K562 (cell line): Measurements from ENCODE around the gene LYSMD1. TPM values are rescaled to one million over a fixed set of nuclear protein-coding genes. Genes with fewer than 3 reads are reported as not detected.
A peak's percentile ranks its signal among the peaks of the same experiment; 100 is the strongest.

Source experiments
- ATAC-seq: fragments of 200-7000 bp; cut with Tn5 transposase; 3 replicates; pipeline ENCODE4 v1.9.1; 2020; ENCODE audit warnings: moderate library complexity
- BruUV-seq: library from RNA; stranded (reverse); fragments of 400-500 nt; replicated peaks from 2 replicates; lab custom pipeline; 2021; lab: Mats Ljungman, UMichigan
- CTCF ChIA-PET: fragments of 300-600 bp; formaldehyde crosslinking; extraction: SDS; loops from one replicate; lab custom pipeline; 2021; ENCODE audit warnings: low intra/inter-chr PET ratio; lab: Yijun Ruan, JAX
- POLR2A ChIA-PET: fragments of 300-600, 350-650 bp; sonication (Branson Sonifier 250); formaldehyde crosslinking; extraction: SDS; loops from one replicate; lab custom pipeline; 2021; ENCODE audit warnings: antibody characterized with exemption, inconsistent platforms; lab: Yijun Ruan, JAX
- DNase-seq, 4 experiments: peaks; one replicate each; pipeline versions ENCODE4 v3.0.0 to v3.0.0-alpha.2; 2011 to 2018; ENCODE audit warnings: low spot score in 3 of 4, mixed read lengths in 3 of 4; ENCODE audit errors: extremely low read depth in 1 of 4
- FAIRE-seq: peaks from 2 replicates; lab custom pipeline; 2011; peaks lifted over from hg19 to GRCh38; lab: Jason Lieb, UNC
- H2AFZ ChIP-seq: 2 replicates; pipeline ENCODE4 v1.6.0; 2011; ENCODE audit warnings: low read depth, low read length, control low read depth, inconsistent platforms
- H3K27ac ChIP-seq: fragments of 200-600 bp; 3 replicates; pipeline ENCODE4 v1.8.0; 2011; ENCODE audit warnings: low read depth, mild to moderate bottlenecking, control low read depth, inconsistent platforms, low read length, moderate library complexity, mixed read lengths; ENCODE audit errors: extremely low read depth
- H3K27me3 ChIP-seq, 2 experiments: fragments of 300-600 bp in 1 of 2; 2 replicates in 1 of 2; 3 replicates in 1 of 2; pipeline versions ENCODE4 v1.6.0 to v1.8.0; 2011; ENCODE audit warnings: inconsistent platforms in 2 of 2, low read length in 2 of 2, mild to moderate bottlenecking in 1 of 2, mixed read lengths in 1 of 2, moderate library complexity in 1 of 2; ENCODE audit not compliant: control insufficient read depth in 2 of 2, insufficient read depth in 2 of 2
- H3K36me3 ChIP-seq: fragments of 300-600 bp; 3 replicates; pipeline ENCODE4 v1.8.0; 2011; ENCODE audit warnings: mild to moderate bottlenecking, low read length, inconsistent platforms; ENCODE audit not compliant: control insufficient read depth, insufficient read depth
- H3K4me1 ChIP-seq, 2 experiments: fragments of 200-600 bp in 1 of 2; replicated peaks in 1 of 2; 2 replicates in 1 of 2; 3 replicates in 1 of 2; pipeline versions ENCODE4 v1.5.1 to v1.8.0; 2011; ENCODE audit warnings: inconsistent platforms in 2 of 2, low read length in 2 of 2, mild to moderate bottlenecking in 1 of 2, mixed read lengths in 1 of 2, moderate library complexity in 1 of 2; ENCODE audit not compliant: control insufficient read depth in 2 of 2, insufficient read depth in 2 of 2
- H3K4me2 ChIP-seq: 2 replicates; pipeline ENCODE4 v1.6.1; 2011; ENCODE audit warnings: low read length, control low read depth, inconsistent platforms, mixed read lengths; ENCODE audit not compliant: insufficient read depth
- H3K4me3 ChIP-seq: fragments of 200-600 bp; sonication (generic), shearing (Covaris generic); 2 replicates; pipeline ENCODE4 v1.5.1; 2016; ENCODE audit warnings: control low read depth, inconsistent platforms
- H3K79me2 ChIP-seq: fragments of 200-600 bp; 3 replicates; pipeline ENCODE4 v1.8.0; 2011; ENCODE audit warnings: low read length, inconsistent platforms; ENCODE audit not compliant: control insufficient read depth, insufficient read depth
- H3K9ac ChIP-seq, 2 experiments: 2 replicates each; pipeline versions ENCODE4 v1.6.0 to v1.6.1; 2011; ENCODE audit warnings: low read depth in 2 of 2, low read length in 2 of 2, control low read depth in 1 of 2, inconsistent platforms in 1 of 2, mild to moderate bottlenecking in 1 of 2, mixed read lengths in 1 of 2; ENCODE audit not compliant: insufficient read depth in 1 of 2
- H3K9me1 ChIP-seq: one replicate; pipeline ENCODE4 v1.6.0; 2011; ENCODE audit warnings: inconsistent platforms, mild to moderate bottlenecking, low read length, moderate library complexity; ENCODE audit not compliant: control insufficient read depth, insufficient read depth
- H3K9me3 ChIP-seq: replicated peaks from 2 replicates; pipeline ENCODE4 v1.5.1; 2011; ENCODE audit warnings: low read depth, low read length, inconsistent platforms; ENCODE audit not compliant: control insufficient read depth, insufficient read depth
- H4K20me1 ChIP-seq: replicated peaks from 2 replicates; pipeline ENCODE4 v1.6.1; 2011; ENCODE audit warnings: low read length, inconsistent platforms, mixed read lengths; ENCODE audit not compliant: control insufficient read depth, insufficient read depth
- CBFA2T3 ChIP-seq: fragments of 450-650 bp; IDR thresholded peaks from 2 replicates; pipeline ENCODE4 v1.6.1; 2017
- CREB5 ChIP-seq: fragments of 250-450 bp; sonication (Bioruptor Pico); IDR thresholded peaks from 2 replicates; pipeline ENCODE4 v1.5.0; 2020; ENCODE audit warnings: mild to moderate bottlenecking
- GMEB1 ChIP-seq: fragments of 250-450 bp; sonication (Bioruptor Pico); IDR thresholded peaks from 2 replicates; pipeline ENCODE4 v1.4.0; 2020; ENCODE audit warnings: mild to moderate bottlenecking
- NR2C2 ChIP-seq, 2 experiments: fragments of 200-800 bp in 1 of 2; sonication (Bioruptor generic) in 1 of 2; sonication (generic) in 1 of 2; formaldehyde crosslinking in 1 of 2; IDR thresholded peaks; 2 replicates each; pipeline versions ENCODE4 v1.6.1 to v1.8.0; 2016 to 2022; ENCODE audit warnings: mild to moderate bottlenecking in 1 of 2, missing compliant biosample characterization in 1 of 2, missing genetic modification characterization in 1 of 2, missing genetic modification reagents in 1 of 2
- THAP12 ChIP-seq: fragments of 250-450 bp; sonication (Bioruptor Pico); IDR thresholded peaks from 2 replicates; pipeline ENCODE4 v1.9.0; 2021; ENCODE audit warnings: mild to moderate bottlenecking, inconsistent platforms
- ZNF175 ChIP-seq: fragments of 200-800 bp; sonication (Bioruptor generic); IDR thresholded peaks from 2 replicates; pipeline ENCODE4 v1.6.1; 2016; ENCODE audit warnings: low read depth, mild to moderate bottlenecking, missing genetic modification characterization, missing compliant biosample characterization
- ZNF77 ChIP-seq: fragments of 250-450 bp; sonication (Bioruptor Pico); IDR thresholded peaks from 2 replicates; pipeline ENCODE4 v1.5.0; 2020
- WGBS: fragments of 100-300 bp; shearing (Covaris generic); methylation state at CpG from one replicate; pipeline ENCODE4 v1.1.6; 2016; ENCODE audit warnings: low coverage, mixed read lengths; ENCODE audit not compliant: insufficient coverage; ENCODE audit errors: missing lambda C conversion rate; 5-methylcytosine and 5-hydroxymethylcytosine counted together
- in situ Hi-C: fragments of 300-500 bp; cut with MboI; formaldehyde crosslinking; loops from 4 replicates; pipeline ENCODE4 v1.15.0; 2018; ENCODE audit warnings: inconsistent platforms, mixed read lengths
- intact Hi-C: fragments of 100-400 bp; cut with micrococcal nuclease; formaldehyde crosslinking; loops from 2 replicates; pipeline ENCODE4 v1.14.2; 2022
- polyA plus RNA-seq, 8 experiments: library from polyadenylated mRNA; depleted of rRNA in 4 of 8; stranded (reverse) in 5 of 8; unstranded in 3 of 8; fragments of >200 nt; fragmentation: Nextera tagmentation in 2 of 8; fragmentation: Illumina TruSeq in 1 of 8; extraction: Ambion mirVana in 2 of 8; extraction: Trizol in 1 of 8; gene quantifications; 2 replicates each; pipeline versions ENCODE4 v1.2.1 to v1.2.3, GENCODE V29; 2011 to 2014; ENCODE audit warnings: inconsistent platforms in 1 of 8, missing spikeins in 1 of 8
- total RNA-seq, 7 experiments: library from RNA; depleted of rRNA in 6 of 7; stranded (reverse); fragments of >200 nt in 6 of 7; fragmentation: Illumina TruSeq in 2 of 7; extraction: Trizol in 2 of 7; gene quantifications; 2 replicates each; pipeline versions ENCODE4 v1.2.1 to v1.2.3, GENCODE V29; 2011 to 2021; ENCODE audit warnings: low replicate concordance in 1 of 7

The LYSMD1 gene
- total and polyA plus RNA-seq, 9 of the 15 experiments (the other 6 are each of a cell fraction or from before 2014, with no cell fraction given): 2.2 to 9.4 (median 6.0) TPM

GRCh38 chr1:151147665-151148064, 18.0 kb downstream of the LYSMD1 start:
- H2AFZ ChIP-seq: peak overlapping the region; percentile 82
- peaks cover 19 to 38% of the 10 kb centered on the region in 2 experiments; a peak in 4 of 5 replicates for H3K4me1 ChIP-seq
- no peaks in the 10 kb centered on the region for H3K9me3 ChIP-seq
- intact Hi-C loops: no loop called here
- peak overlapping the region; percentile 82; the same call in 1 of the 2 replicates for H3K4me2 ChIP-seq
- H4K20me1 ChIP-seq: no peaks in the 10 kb centered on the region; the same call in 1 of the 2 replicates
- peak; percentile 63 for FAIRE-seq
- H3K27ac ChIP-seq: no peak overlapping the region
- no peaks in the 10 kb centered on the region for H3K79me2 ChIP-seq
- H3K27me3 ChIP-seq: no peaks in the 10 kb centered on the region
- no peaks in the 10 kb centered on the region for H3K36me3 ChIP-seq
- no peak for TF ChIP-seq ZNF77 (CRISPR knock-in tag)
- 0 out of 2 replicates have a peak, but pooled peaks have one; percentile 24 for TF ChIP-seq CBFA2T3
- in situ Hi-C loops: no loop called here
- ChIA-PET CTCF (no interaction called here), POLR2A (interaction anchor here (0.6 to 1.0 kb wide), 2 partner anchors 89 to 134 kb away, joined by 3 to 4 read pairs; no protein-coding TSS in a partner anchor)
- 17% methylated on average over 2 of the region's 2 CpGs for WGBS
- ATAC-seq: no peak
- no peaks in the 10 kb centered on the region for H3K9me1 ChIP-seq
- DNase-seq: no peak
- no peak overlapping the region for H3K4me3 ChIP-seq
- no TSS peak for BruUV-seq
- H3K9ac ChIP-seq: peak overlapping the region; percentile 39 to 40; a peak in 3 of 4 replicates

- H3K27me3 ChIP-seq: no peaks in the 10 kb centered on the region
- no TSS peak for BruUV-seq
- DNase-seq: peak in 1 of 4 experiments; percentile 43
- ATAC-seq: no peak; the same call in 1 of the 3 replicates
- H4K20me1 ChIP-seq: no peaks in the 10 kb centered on the region; the same call in 1 of the 2 replicates
- intact Hi-C loops: no loop called here
- in situ Hi-C loops: no loop called here
- H3K9me1 ChIP-seq: no peaks in the 10 kb centered on the region
- 11% methylated on average over 7 of the region's 7 CpGs for WGBS
- peak overlapping the region; percentile 82 for H2AFZ ChIP-seq
- peak overlapping the region; percentile 39; the same call in 1 of the 3 replicates for H3K27ac ChIP-seq
- peak overlapping the region; percentile 59 for H3K4me3 ChIP-seq
- peak overlapping the region; percentile 40 to 87 for H3K9ac ChIP-seq
- POLR2A ChIA-PET: interaction anchor here (1.0 kb wide), 1 partner anchor 135 kb away, joined by 4 read pairs; no protein-coding TSS in a partner anchor
- no peaks in the 10 kb centered on the region for H3K9me3 ChIP-seq
- H3K4me2 ChIP-seq: peak overlapping the region; percentile 82
- H3K4me1 ChIP-seq: peaks cover 20 to 43% of the 10 kb centered on the region in 2 experiments; a peak in 4 of 5 replicates
- CTCF ChIA-PET: no interaction called here
- FAIRE-seq: peak; percentile 55
- no peaks in the 10 kb centered on the region for H3K79me2 ChIP-seq
- H3K36me3 ChIP-seq: no peaks in the 10 kb centered on the region
- TF ChIP-seq NR2C2 (CRISPR knock-in tag; IDR thresholded peaks at IDR 0.05): no peak
- peak; percentile 44; the same call in 1 of the 2 replicates for TF ChIP-seq NR2C2 (tag; IDR thresholded peaks at IDR 0.05)
- no peak for TF ChIP-seq ZNF175 (CRISPR knock-in tag)
- no peak for TF ChIP-seq THAP12 (CRISPR knock-in tag)
- no peak for TF ChIP-seq CREB5
- TF ChIP-seq GMEB1: no peak
Observed at GRCh38 chr1:151147132-151147503, 18.6 kb downstream of the LYSMD1 start.
